Peyer's patch (tissue), 4 donors: ENCODE data around the gene GPC5.

Experiments
- POLR2A ChIP-seq, 2 donors: fragments of 450-650 bp; IDR thresholded peaks; one replicate each; pipeline ENCODE4 v1.5.1; 2017; ENCODE audit warnings: antibody characterized with exemption in 2 of 2, mild to moderate bottlenecking in 2 of 2, moderate library complexity in 2 of 2
- TF ChIP-seq, protein P1 (sequence below), 6 experiments: fragments of 450-650 bp in 4 of 6; fragments of 200-600 bp in 2 of 6; sonication (generic) in 1 of 6; IDR thresholded peaks; one replicate each; pipeline ENCODE4 v1.5.1; 2017 to 2019; ENCODE audit warnings: antibody characterized with exemption in 6 of 6, mild to moderate bottlenecking in 3 of 6, moderate library complexity in 1 of 6

DNA sequence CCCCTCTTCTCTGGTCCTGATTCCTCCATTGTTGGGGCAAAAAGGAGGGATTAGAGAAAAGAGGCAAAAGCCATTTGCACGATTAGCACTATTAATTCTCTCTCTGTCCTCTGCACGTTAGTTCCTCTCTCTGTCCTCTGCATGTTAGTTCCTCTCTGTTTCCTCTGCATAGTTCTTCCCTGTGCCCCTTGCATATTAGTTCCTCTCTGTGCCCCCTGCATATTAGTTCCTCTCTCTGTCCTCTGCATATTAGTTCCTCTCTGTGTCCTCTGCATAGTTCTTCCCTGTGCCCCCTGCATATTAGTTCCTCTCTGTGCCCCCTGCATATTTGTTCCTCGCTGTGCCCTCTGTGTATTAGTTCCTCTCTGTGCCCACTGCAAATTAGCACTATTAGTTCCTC is 981.0 kb downstream of the GPC5 start:
- TF ChIP-seq POLR2A (IDR thresholded peaks at IDR 0.05) = no peak
- TF ChIP-seq, protein P1, sequence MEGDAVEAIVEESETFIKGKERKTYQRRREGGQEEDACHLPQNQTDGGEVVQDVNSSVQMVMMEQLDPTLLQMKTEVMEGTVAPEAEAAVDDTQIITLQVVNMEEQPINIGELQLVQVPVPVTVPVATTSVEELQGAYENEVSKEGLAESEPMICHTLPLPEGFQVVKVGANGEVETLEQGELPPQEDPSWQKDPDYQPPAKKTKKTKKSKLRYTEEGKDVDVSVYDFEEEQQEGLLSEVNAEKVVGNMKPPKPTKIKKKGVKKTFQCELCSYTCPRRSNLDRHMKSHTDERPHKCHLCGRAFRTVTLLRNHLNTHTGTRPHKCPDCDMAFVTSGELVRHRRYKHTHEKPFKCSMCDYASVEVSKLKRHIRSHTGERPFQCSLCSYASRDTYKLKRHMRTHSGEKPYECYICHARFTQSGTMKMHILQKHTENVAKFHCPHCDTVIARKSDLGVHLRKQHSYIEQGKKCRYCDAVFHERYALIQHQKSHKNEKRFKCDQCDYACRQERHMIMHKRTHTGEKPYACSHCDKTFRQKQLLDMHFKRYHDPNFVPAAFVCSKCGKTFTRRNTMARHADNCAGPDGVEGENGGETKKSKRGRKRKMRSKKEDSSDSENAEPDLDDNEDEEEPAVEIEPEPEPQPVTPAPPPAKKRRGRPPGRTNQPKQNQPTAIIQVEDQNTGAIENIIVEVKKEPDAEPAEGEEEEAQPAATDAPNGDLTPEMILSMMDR (IDR thresholded peaks at IDR 0.05) = no peak
